GM12878 (cell line): ENCODE measurements around the gene SCMH1. TPM values are rescaled to one million over a fixed set of nuclear protein-coding genes. Genes with fewer than 3 reads are reported as not detected.

Experiments
- CHD1 ChIP-seq: IDR thresholded peaks from 2 replicates; pipeline ENCODE4 v1.6.1; 2012; ENCODE audit warnings: low read depth, low read length, improper control_type of control experiment
- EGR1 ChIP-seq, 2 experiments: IDR thresholded peaks; 1 replicate in 1 of 2; 2 replicates in 1 of 2; pipeline ENCODE4 v1.6.1; 2011 to 2012; ENCODE audit warnings: low read depth in 2 of 2, low read length in 2 of 2, borderline replicate concordance in 1 of 2, mild to moderate bottlenecking in 1 of 2, moderate library complexity in 1 of 2
- FOXM1 ChIP-seq: IDR thresholded peaks from 2 replicates; pipeline ENCODE4 v1.6.1; 2012; ENCODE audit warnings: low read depth, mild to moderate bottlenecking, inconsistent platforms, low read length, moderate library complexity
- HDGF ChIP-seq: fragments of 450-650 bp; IDR thresholded peaks from 2 replicates; pipeline ENCODE4 v1.6.1; 2016; ENCODE audit warnings: antibody characterized with exemption
- LARP7 ChIP-seq: fragments of 450-650 bp; IDR thresholded peaks from 2 replicates; pipeline ENCODE4 v1.6.1; 2017; ENCODE audit warnings: mild to moderate bottlenecking
- NR2F1 ChIP-seq: fragments of 450-650 bp; conservative IDR thresholded peaks from 2 replicates; pipeline ENCODE4 v1.6.1; 2017; ENCODE audit warnings: mild to moderate bottlenecking
- PKNOX1 ChIP-seq: fragments of 450-650 bp; IDR thresholded peaks from 2 replicates; pipeline ENCODE4 v1.6.1; 2016; ENCODE audit warnings: mild to moderate bottlenecking
- POLR2A ChIP-seq: IDR thresholded peaks from 2 replicates; pipeline ENCODE4 v1.6.1; 2011; ENCODE audit warnings: low read depth, mild to moderate bottlenecking, low read length
- SIN3A ChIP-seq: IDR thresholded peaks from 2 replicates; pipeline ENCODE4 v1.6.1; 2012; ENCODE audit warnings: low read depth, low read length, improper control_type of control experiment
- SMARCA5 ChIP-seq: fragments of 450-650 bp; IDR thresholded peaks from 2 replicates; pipeline ENCODE4 v1.6.1; 2017; ENCODE audit warnings: mild to moderate bottlenecking
- SPI1 ChIP-seq: IDR thresholded peaks from 2 replicates; pipeline ENCODE4 v1.6.1; 2011; ENCODE audit warnings: low read depth, mild to moderate bottlenecking, low read length, moderate library complexity, borderline replicate concordance; ENCODE audit not compliant: insufficient read depth
- STAT3 ChIP-seq: IDR thresholded peaks from 2 replicates; pipeline ENCODE4 v1.6.1; 2011; ENCODE audit warnings: low read depth, low read length, improper control_type of control experiment
- TAF1 ChIP-seq: IDR thresholded peaks from 2 replicates; pipeline ENCODE4 v1.6.1; 2011; ENCODE audit warnings: mild to moderate bottlenecking, low read depth, low read length, borderline replicate concordance
- TCF3 ChIP-seq: IDR thresholded peaks from 2 replicates; pipeline ENCODE4 v1.6.1; 2012; ENCODE audit warnings: low read depth, mild to moderate bottlenecking, low read length, borderline replicate concordance; ENCODE audit not compliant: insufficient read depth
- YBX1 ChIP-seq: fragments of 450-650 bp; IDR thresholded peaks from 2 replicates; pipeline ENCODE4 v1.6.1; 2016; ENCODE audit warnings: antibody characterized with exemption
- YY1 ChIP-seq: IDR thresholded peaks from 2 replicates; pipeline ENCODE4 v1.6.1; 2011; ENCODE audit warnings: low read depth, mild to moderate bottlenecking, low read length
- ZBTB40 ChIP-seq: fragments of 450-650 bp; IDR thresholded peaks from 2 replicates; pipeline ENCODE4 v1.6.1; 2016; ENCODE audit warnings: mild to moderate bottlenecking, moderate library complexity, borderline replicate concordance
- ZNF217 ChIP-seq: fragments of 450-650 bp; IDR thresholded peaks from 2 replicates; pipeline ENCODE4 v1.6.1; 2017; ENCODE audit warnings: antibody characterized with exemption, mild to moderate bottlenecking
- ZNF274 ChIP-seq: IDR thresholded peaks from one replicate; pipeline ENCODE4 v1.8.0; 2011; ENCODE audit not compliant: insufficient read length, insufficient read depth
- ZNF687 ChIP-seq: fragments of 450-650 bp; IDR thresholded peaks from 2 replicates; pipeline ENCODE4 v1.6.1; 2017; ENCODE audit warnings: mild to moderate bottlenecking, moderate library complexity
- ZZZ3 ChIP-seq: IDR thresholded peaks from 2 replicates; pipeline ENCODE4 v1.6.1; 2011; ENCODE audit warnings: low read depth; ENCODE audit not compliant: control insufficient read depth, insufficient read length
- polyA plus RNA-seq, 11 experiments: library from polyadenylated mRNA; depleted of rRNA in 4 of 11; unstranded in 6 of 11; stranded (reverse) in 5 of 11; fragments of >200 nt; fragmentation: Nextera tagmentation in 4 of 11; fragmentation: Illumina TruSeq in 1 of 11; extraction: Ambion mirVana in 4 of 11; extraction: Trizol in 1 of 11; gene quantifications; 1 replicate in 1 of 11; 2 replicates in 10 of 11; pipeline versions ENCODE4 v1.2.1 to v1.2.3, GENCODE V29; 2011 to 2016; ENCODE audit warnings: inconsistent platforms in 2 of 11, missing spikeins in 2 of 11, low read depth in 1 of 11
- total RNA-seq, 4 experiments: library from RNA; depleted of rRNA in 3 of 4; stranded (reverse); fragments of >200 nt in 3 of 4; fragmentation: Illumina TruSeq in 1 of 4; extraction: Trizol in 1 of 4; gene quantifications; 2 replicates each; pipeline versions ENCODE4 v1.2.1 to v1.2.3, GENCODE V29; 2013 to 2021

The SCMH1 gene
- total and polyA plus RNA-seq, 10 of the 15 experiments (the other 5 are each of a cell fraction or from before 2014, with no cell fraction given): 7.5 to 44.1 (median 27.8) TPM

- TF ChIP-seq ZBTB40: peak; percentile 45; the same call in 1 of the 2 replicates
- TF ChIP-seq TAF1: 0 out of 2 replicates have a peak, but pooled peaks have one; percentile 22
- TF ChIP-seq SPI1: no peak
- peak; percentile 17; the same call in 1 of the 2 replicates for TF ChIP-seq ZNF217
- TF ChIP-seq PKNOX1: 0 out of 2 replicates have a peak, but pooled peaks have one; percentile 9
- TF ChIP-seq TCF3: 0 out of 2 replicates have a peak, but pooled peaks have one; percentile 11
- TF ChIP-seq FOXM1: no peak
- TF ChIP-seq EGR1 (IDR thresholded peaks at IDR 0.05; ENCODE audit: borderline replicate concordance in 1 of 2, low read depth in 2 of 2, low read length in 2 of 2): 0 out of 3 replicates have a peak, but pooled peaks of 1 of the 2 experiments have one; percentile 13
- no peak for TF ChIP-seq STAT3
- TF ChIP-seq CHD1: 0 out of 2 replicates have a peak, but pooled peaks have one; percentile 16
- TF ChIP-seq ZNF687: peak; percentile 29; the same call in 1 of the 2 replicates
- TF ChIP-seq YBX1: no peak
- peak; percentile 14; the same call in 1 of the 2 replicates for TF ChIP-seq NR2F1
- TF ChIP-seq ZNF274: no peak
- peak; percentile 67 for TF ChIP-seq POLR2A
- no peak for TF ChIP-seq YY1
- peak; percentile 15; the same call in 1 of the 2 replicates for TF ChIP-seq SMARCA5
- TF ChIP-seq LARP7: peak; percentile 62
- TF ChIP-seq SIN3A: no peak; the same call in 1 of the 2 replicates
- 0 out of 2 replicates have a peak, but pooled peaks have one; percentile 30 for TF ChIP-seq HDGF
- no peak for TF ChIP-seq ZZZ3
These were observed 404 bp upstream of the SCMH1 start (continued) for GRCh38 chr1:41242342-41243078.
